ENCODE data around the gene MOB3B.

MOB3B gene

GRCh38 chr9:27518006-27518405 is 11.6 kb downstream of the MOB3B start:
- no peak overlapping the region for H3K4me3 ChIP-seq (ENCODE audit: low read depth, low read length)
- no peak for DNase-seq (ENCODE audit: low read depth)
- in situ Hi-C loops (cut with HindIII; ENCODE audit: low sequenced_read_pairs): no loop called here
- TF ChIP-seq, protein P1, sequence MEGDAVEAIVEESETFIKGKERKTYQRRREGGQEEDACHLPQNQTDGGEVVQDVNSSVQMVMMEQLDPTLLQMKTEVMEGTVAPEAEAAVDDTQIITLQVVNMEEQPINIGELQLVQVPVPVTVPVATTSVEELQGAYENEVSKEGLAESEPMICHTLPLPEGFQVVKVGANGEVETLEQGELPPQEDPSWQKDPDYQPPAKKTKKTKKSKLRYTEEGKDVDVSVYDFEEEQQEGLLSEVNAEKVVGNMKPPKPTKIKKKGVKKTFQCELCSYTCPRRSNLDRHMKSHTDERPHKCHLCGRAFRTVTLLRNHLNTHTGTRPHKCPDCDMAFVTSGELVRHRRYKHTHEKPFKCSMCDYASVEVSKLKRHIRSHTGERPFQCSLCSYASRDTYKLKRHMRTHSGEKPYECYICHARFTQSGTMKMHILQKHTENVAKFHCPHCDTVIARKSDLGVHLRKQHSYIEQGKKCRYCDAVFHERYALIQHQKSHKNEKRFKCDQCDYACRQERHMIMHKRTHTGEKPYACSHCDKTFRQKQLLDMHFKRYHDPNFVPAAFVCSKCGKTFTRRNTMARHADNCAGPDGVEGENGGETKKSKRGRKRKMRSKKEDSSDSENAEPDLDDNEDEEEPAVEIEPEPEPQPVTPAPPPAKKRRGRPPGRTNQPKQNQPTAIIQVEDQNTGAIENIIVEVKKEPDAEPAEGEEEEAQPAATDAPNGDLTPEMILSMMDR (IDR thresholded peaks at IDR 0.05; ENCODE audit: low read depth, low read length, missing control alignments): no peak

GRCh38 chr9:27514551-27514950 is 15.1 kb downstream of the MOB3B start:
- H3K4me3 ChIP-seq (ENCODE audit: low read depth, low read length): no peak overlapping the region
- in situ Hi-C loops (cut with HindIII; ENCODE audit: low sequenced_read_pairs): no loop called here
- DNase-seq (ENCODE audit: low read depth): no peak
- TF ChIP-seq, protein P1 (IDR thresholded peaks at IDR 0.05; ENCODE audit: low read depth, low read length, missing control alignments): no peak

- no peak for DNase-seq (ENCODE audit: low read depth)
- in situ Hi-C loops (cut with HindIII; ENCODE audit: low sequenced_read_pairs): no loop called here
- TF ChIP-seq, protein P1 (IDR thresholded peaks at IDR 0.05; ENCODE audit: low read depth, low read length, missing control alignments): no peak
- no peak overlapping the region for H3K4me3 ChIP-seq (ENCODE audit: low read depth, low read length)
Observed at GRCh38 chr9:27511771-27512170, 17.8 kb downstream of the MOB3B start.

- DNase-seq (ENCODE audit: low read depth): no peak
- in situ Hi-C loops (cut with HindIII; ENCODE audit: low sequenced_read_pairs): no loop called here
- TF ChIP-seq, protein P1 (IDR thresholded peaks at IDR 0.05; ENCODE audit: low read depth, low read length, missing control alignments): no peak
- H3K4me3 ChIP-seq (ENCODE audit: low read depth, low read length): no peak overlapping the region
Observed at GRCh38 chr9:27510780-27511179, 18.8 kb downstream of the MOB3B start.

- TF ChIP-seq, protein P1 (IDR thresholded peaks at IDR 0.05; ENCODE audit: low read depth, low read length, missing control alignments): no peak
- DNase-seq (ENCODE audit: low read depth): no peak
- in situ Hi-C loops (cut with HindIII; ENCODE audit: low sequenced_read_pairs): no loop called here
- no peak overlapping the region for H3K4me3 ChIP-seq (ENCODE audit: low read depth, low read length)
Observed at GRCh38 chr9:27506981-27507380, 22.6 kb downstream of the MOB3B start.

- in situ Hi-C loops (cut with HindIII; ENCODE audit: low sequenced_read_pairs): no loop called here
- TF ChIP-seq, protein P1 (IDR thresholded peaks at IDR 0.05; ENCODE audit: low read depth, low read length, missing control alignments): no peak
- H3K4me3 ChIP-seq (ENCODE audit: low read depth, low read length): no peak overlapping the region
- no peak for DNase-seq (ENCODE audit: low read depth)
Observed at GRCh38 chr9:27505744-27506161, 23.9 kb downstream of the MOB3B start.

- in situ Hi-C loops (cut with HindIII; ENCODE audit: low sequenced_read_pairs): no loop called here
- H3K4me3 ChIP-seq (ENCODE audit: low read depth, low read length): no peak overlapping the region
- DNase-seq (ENCODE audit: low read depth): no peak
- TF ChIP-seq, protein P1 (IDR thresholded peaks at IDR 0.05; ENCODE audit: low read depth, low read length, missing control alignments): no peak
Observed at GRCh38 chr9:27504259-27504658, 25.4 kb downstream of the MOB3B start.

Measured in astrocyte of the cerebellum (primary cell).